Thyroid gland (tissue), 4 donors: Measurements from ENCODE around the gene C10orf90.

Experiments
- CTCF ChIP-seq, 6 experiments: fragments of 200-600 bp in 3 of 6; fragments of 450-650 bp in 3 of 6; sonication (generic) in 3 of 6; IDR thresholded peaks; one replicate each; pipeline ENCODE4 v1.5.1; 2016 to 2019; ENCODE audit warnings: antibody characterized with exemption in 6 of 6, mild to moderate bottlenecking in 2 of 6, inconsistent platforms in 1 of 6, moderate library complexity in 1 of 6
- POLR2A ChIP-seq, 2 donors: fragments of 450-650 bp; IDR thresholded peaks; one replicate each; pipeline ENCODE4 v1.6.1; 2017; ENCODE audit warnings: antibody characterized with exemption in 2 of 2, mild to moderate bottlenecking in 2 of 2, moderate library complexity in 1 of 2

- TF ChIP-seq CTCF (IDR thresholded peaks at IDR 0.05), result no peak
- TF ChIP-seq POLR2A (IDR thresholded peaks at IDR 0.05), result no peak
Observed at GRCh38 chr10:126380352-126381076, 290.0 kb downstream of the C10orf90 start.
